ENCODE measurements around the gene THAP3. TPM values are rescaled to one million over a fixed set of nuclear protein-coding genes. Genes with fewer than 3 reads are reported as not detected.
"Not testable (repeated sequence)": the region's sequence is repeated elsewhere in the genome, so short reads cannot be mapped to it uniquely, and the experiment has no call there.

The THAP3 gene
- total RNA-seq, 2 donors from 2014 or later: 11.9 to 18.9 TPM

- intact Hi-C loops (cut with DNase I): no loop called here
- no peaks in the 10 kb centered on the region for H3K9me3 ChIP-seq
- TF ChIP-seq POLR2A (IDR thresholded peaks at IDR 0.05): peak in 1 of 3 donors; percentile 3
- peak in 1 of 7 experiments; percentile 13 for TF ChIP-seq CTCF (IDR thresholded peaks at IDR 0.05)
- no peak for ATAC-seq
- no peak overlapping the region for H3K4me3 ChIP-seq
- peak in 3 of 4 donors; percentile 33 to 58 (median 48) for DNase-seq
- no peaks in the 10 kb centered on the region for H3K27me3 ChIP-seq
- H3K36me3 ChIP-seq (replicated peaks in 1 of 2; ENCODE audit: insufficient read depth in 1 of 2, low read depth in 2 of 2): peaks cover 0 to 14% of the 10 kb centered on the region in 2 donors
- 55 to 56% methylated on average over 10 to 31 of the region's 31 CpGs for WGBS, 2 donors
- peaks cover 64% of the 10 kb centered on the region for H3K4me1 ChIP-seq
- peak overlapping the region in 2 of 4 donors; percentile 46 to 99 for H3K27ac ChIP-seq
Observed at GRCh38 chr1:6599141-6599975, 25.3 kb upstream of the THAP3 start.

GRCh38 chr1:6599991-6600390 lies 24.7 kb upstream of the THAP3 start:
- peaks cover 70% of the 10 kb centered on the region for H3K4me1 ChIP-seq
- ATAC-seq; intact Hi-C loops (cut with DNase I): not testable (repeated sequence)

GRCh38 chr1:6600410-6601048 lies 24.1 kb upstream of the THAP3 start:
- Histone ChIP-seq H3K4me1 (peaks cover 69% of the 10 kb centered on the region), H3K9me3 (no peaks in the 10 kb centered on the region), H3K4me3 (peak overlapping the region in 1 of 2 donors; percentile 53), H3K36me3 (replicated peaks in 1 of 2; ENCODE audit: insufficient read depth in 1 of 2, low read depth in 2 of 2) (peaks cover 0 to 10% of the 10 kb centered on the region in 2 donors), H3K27ac (peak overlapping the region; percentile 86 to 99 (median 96)), H3K27me3 (no peaks in the 10 kb centered on the region)
- TF ChIP-seq POLR2A (IDR thresholded peaks at IDR 0.05) (no peak), CTCF (IDR thresholded peaks at IDR 0.05) (no peak)
- DNase-seq (no peak), ATAC-seq (no peak)
- intact Hi-C loops (cut with DNase I): no loop called here
- WGBS, 2 donors: 11 to 12% methylated on average over 9 to 10 of the region's 10 CpGs

More at GRCh38 chr1:6599991-6600390, 24.7 kb upstream of the THAP3 start:
- peak overlapping the region in 1 of 2 donors; percentile 53 for H3K4me3 ChIP-seq
- H3K9me3 ChIP-seq, DNase-seq, H3K27me3 ChIP-seq: not testable (repeated sequence)
- peaks cover 0 to 14% of the 10 kb centered on the region in 2 donors for H3K36me3 ChIP-seq (replicated peaks in 1 of 2; ENCODE audit: insufficient read depth in 1 of 2, low read depth in 2 of 2)
- H3K27ac ChIP-seq: peak overlapping the region in 3 of 4 donors; percentile 92 to 99 (median 99)
- 35 to 54% methylated on average over 8 of the region's 8 CpGs for WGBS, 2 donors

GRCh38 chr1:6601049-6601922 lies 23.4 kb upstream of the THAP3 start:
- Histone ChIP-seq H3K36me3 (replicated peaks in 1 of 2; ENCODE audit: insufficient read depth in 1 of 2, low read depth in 2 of 2) (peaks cover 0 to 7% of the 10 kb centered on the region in 2 donors), H3K4me3 (peak overlapping the region; percentile 53 to 75), H3K9me3 (no peaks in the 10 kb centered on the region), H3K4me1 (peaks cover 62% of the 10 kb centered on the region), H3K27ac (peak overlapping the region; percentile 86 to 99 (median 96)), H3K27me3 (no peaks in the 10 kb centered on the region)
- DNase-seq (peak; percentile 84 to 94 (median 92)), ATAC-seq (peak; percentile 61)
- TF ChIP-seq POLR2A (IDR thresholded peaks at IDR 0.05): peak; percentile 80 to 92 (median 85)
- no peak for TF ChIP-seq CTCF (IDR thresholded peaks at IDR 0.05)
- intact Hi-C loops (cut with DNase I): no loop called here
- WGBS, 2 donors: 0% methylated on average over 14 to 40 of the region's 40 CpGs

All from body of pancreas (tissue), 4 donors.